Stimulated activated CD4-positive, alpha-beta T cell treated with anti-CD3 and anti-CD28 coated beads, Interleukin-12 subunit alpha, Interleukin-12 subunit beta, amount 100 ng/mL, for 4 hours (primary cell): ENCODE results near the gene MGAT1.
"Not testable (repeated sequence)": the region's sequence is repeated elsewhere in the genome, so short reads cannot be mapped to it uniquely, and the experiment has no call there.

ENCODE experiments used
- DNase-seq: peaks from one replicate; pipeline ENCODE4 v3.0.0-alpha.2; 2020

Gene MGAT1

GRCh38 chr5:180803181-180804128 lies 849 bp upstream of the MGAT1 start:
- DNase-seq: peak; percentile 70

- no peak for DNase-seq
Measured at GRCh38 chr5:180801596-180802324, 846 bp downstream of the MGAT1 start.

DNA sequence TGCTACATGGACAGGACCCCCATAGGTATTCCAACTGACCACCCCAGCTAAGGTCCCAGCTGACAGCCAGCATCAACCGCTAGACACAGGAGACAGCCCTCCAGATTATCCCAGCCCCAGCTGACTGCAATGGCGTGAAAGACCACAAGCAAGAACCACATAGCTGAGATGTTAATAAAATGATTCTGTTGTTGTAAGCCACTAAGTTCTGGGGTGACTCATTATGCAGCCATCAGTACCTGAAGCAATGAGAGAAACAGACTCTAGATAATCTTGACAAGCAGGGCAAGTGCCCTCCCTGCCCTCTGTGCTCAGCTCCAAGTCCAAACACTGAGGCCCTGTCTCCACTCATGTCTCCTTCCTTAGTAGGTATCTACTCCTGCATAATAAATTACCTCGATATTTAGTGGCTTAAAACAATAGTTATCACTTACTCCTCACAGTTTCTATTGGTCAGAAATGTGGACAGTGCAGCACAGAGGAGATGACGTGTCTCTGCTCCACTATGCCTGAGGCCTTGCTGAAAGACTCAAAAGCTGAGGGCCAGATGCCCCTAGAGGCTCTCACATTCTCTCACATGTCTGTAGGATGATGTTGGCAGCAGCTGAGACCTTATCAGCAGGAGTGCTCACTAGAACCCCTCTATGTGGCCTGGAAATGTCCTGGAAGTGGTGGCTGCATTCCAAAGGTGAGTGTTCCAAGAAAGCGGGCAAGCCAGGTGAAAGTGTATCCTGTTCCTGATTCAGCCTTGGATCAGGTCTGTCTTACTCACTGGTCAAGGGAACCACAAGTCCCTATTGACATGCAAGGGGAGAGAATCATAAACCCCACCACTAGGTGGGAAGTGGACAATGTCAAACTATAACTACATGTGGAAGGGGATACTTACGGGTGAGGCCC lies 2.5 kb downstream of the MGAT1 start:
- DNase-seq: no peak

DNA sequence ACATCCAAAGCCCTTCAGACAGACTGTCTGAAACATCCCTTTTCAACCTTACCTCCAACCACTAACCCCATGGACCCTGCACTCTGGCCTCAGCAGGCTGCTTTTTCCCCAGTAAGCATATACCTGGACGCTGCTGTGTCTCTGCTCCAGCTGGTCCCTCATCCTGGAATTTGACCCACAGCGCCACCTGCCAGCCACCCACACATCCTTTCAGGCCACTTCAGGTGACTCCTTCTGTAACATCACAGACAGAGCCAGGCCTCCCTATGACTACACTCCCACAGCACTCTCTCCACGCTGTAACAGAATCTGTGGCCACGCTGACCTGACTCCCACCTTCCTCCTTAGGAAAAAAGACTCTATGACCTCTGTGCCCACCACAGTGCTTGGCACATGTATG lies 3.4 kb downstream of the MGAT1 start:
- no peak for DNase-seq

DNA sequence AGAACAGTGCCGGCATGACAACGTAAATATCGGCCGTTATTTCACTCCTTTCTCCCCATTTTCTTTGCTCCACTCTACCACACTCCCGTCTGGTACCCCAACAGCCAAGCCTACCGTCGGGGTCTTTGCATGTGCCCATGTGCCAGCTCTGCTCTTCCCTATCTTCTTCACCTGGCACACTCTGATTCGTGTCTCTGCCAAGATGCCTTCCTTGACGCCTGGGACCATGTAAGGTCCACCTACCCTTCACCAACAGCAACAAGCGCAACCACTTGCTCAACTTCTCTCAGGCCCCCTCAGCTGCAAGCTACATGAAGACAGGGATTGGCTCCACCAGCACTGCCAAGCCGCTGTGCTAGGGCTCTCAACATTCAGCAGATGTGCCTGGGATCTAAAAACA lies 4.4 kb downstream of the MGAT1 start:
- no peak for DNase-seq

DNA sequence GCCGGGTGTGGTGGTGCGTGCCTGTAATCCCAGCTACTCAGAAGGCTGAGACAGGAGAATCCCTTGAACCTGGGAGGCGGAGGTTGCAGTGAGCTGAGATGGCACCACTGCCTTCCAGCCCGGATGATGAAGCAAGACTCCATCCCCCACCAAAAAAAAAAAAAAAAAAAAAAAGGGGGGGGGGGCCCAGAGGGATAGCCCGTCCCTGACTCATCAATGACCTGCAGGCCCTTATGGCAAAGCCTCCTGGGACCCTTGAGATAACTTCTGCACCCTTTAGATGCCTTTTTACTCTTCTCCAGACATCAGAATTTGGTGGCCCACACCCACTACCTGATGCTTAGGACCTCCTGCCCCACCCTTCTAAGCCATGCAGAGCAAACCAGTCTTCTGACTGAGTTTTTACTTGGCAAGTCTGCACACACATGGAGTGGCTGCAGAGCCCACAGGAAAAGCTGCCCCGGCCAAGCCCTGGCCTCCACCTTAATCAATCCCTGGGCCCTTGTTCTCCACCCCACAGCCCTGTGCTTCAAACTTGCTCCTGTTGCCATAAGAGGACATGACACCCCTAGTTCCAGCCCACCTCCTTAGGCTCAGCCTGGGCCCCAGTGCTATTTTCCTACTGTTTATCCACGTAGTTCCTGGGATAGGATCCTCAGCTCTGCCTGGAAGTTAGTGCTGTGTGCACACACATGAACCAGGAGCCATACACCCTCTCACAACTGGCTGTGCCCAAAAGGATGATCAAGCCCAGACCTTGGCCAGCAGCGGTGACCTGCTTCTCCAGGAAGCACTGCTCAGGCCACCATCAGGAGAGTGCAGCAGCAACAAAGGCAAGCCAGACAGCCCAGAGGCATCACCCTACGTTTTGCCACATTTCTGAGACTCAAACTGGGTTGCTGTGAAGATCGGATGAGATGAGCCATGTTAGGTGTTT lies 5.1 kb downstream of the MGAT1 start:
- no peak for DNase-seq

- no peak for DNase-seq
Measured at GRCh38 chr5:180795771-180796313, 6.8 kb downstream of the MGAT1 start.

DNA sequence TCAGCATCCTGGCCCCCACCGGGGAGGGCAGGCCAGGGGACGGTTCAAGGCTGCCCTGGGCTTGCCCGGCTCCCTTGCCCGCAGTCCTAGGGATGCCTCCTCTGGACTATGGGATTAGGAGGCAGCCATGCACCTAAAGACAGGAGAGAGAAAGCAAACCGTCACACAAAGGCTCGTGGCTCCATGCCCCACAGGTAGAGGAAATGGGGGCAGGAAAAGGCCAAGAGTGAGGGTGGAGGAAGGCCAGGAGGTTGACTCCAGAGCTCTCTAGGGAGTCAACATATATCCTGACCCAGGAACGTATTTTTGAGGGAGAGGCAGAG lies 9.7 kb downstream of the MGAT1 start:
- DNase-seq: no peak

GRCh38 chr5:180792287-180792964 lies 10.2 kb downstream of the MGAT1 start:
- DNase-seq: no peak

DNA sequence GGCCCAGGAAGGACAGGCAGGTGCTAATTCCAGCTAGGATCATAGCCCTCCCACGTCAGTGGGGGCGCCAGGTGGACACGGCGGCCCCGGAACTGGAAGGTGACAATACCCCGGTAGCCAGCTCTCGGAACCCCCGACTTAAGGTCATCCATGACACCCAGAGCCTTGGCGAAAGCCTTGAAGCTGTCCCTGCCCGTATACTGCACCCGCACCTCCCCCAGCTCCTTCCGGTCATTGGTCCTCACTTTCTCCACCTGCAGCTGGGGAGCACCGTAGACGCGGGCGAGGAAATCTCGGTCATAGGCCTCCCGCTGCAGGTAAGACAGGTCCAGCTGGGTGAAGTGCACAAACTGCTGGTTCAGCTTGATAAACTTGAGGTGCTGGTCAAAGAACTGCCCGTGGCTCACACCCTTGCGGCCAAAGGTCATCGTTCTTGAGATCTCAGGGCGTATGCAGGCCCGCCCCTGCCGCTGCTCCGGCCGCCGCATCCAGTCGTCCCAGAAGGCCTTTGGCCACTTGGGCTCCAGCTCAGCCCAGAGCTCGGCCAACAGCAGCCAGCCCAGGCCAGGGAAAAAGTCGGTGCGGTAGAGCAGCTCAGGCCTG lies 10.9 kb downstream of the MGAT1 start:
- DNase-seq: no peak

DNA sequence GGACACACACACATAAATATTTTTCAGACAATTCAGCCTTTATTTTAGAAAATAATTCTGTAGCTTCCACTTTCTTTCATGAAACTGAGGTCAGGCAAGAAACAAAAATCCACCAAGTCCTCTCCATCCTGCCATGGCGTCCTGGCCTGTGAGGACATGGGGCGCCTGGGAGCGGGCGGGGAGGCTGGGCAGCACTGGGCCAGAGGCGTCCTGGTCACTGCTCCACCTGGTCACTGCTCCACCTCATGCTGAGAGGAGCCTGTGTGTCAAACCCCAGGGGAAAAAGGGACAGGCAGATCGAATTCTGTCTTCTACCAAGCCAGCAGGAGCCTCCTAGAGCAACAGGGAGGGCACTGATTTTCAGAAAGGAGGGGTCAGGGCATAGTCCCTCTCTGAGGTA lies 12.1 kb downstream of the MGAT1 start:
- DNase-seq: no peak

DNA sequence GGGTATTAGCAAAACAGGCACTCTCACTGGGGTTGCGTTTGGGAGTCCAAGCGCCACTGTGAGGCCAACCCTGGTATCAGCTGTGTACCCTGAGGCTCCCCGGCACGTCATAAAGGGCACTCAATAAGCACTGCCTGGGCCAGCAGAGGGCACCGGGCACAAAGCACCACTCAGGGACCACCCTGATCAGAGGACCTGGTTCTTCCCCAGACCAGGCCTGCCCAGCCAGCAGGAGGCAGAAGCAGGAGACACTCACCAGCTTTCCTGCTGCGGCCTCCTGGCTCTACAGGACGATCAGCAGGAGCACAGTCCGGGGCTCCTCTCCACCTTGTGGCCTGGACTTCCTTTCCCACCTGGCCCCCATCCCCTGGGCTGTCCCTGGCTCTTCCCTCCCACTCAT lies 12.6 kb downstream of the MGAT1 start:
- DNase-seq: no peak

GRCh38 chr5:180788651-180789410 lies 13.8 kb downstream of the MGAT1 start:
- DNase-seq: not testable (repeated sequence)

- DNase-seq: no peak
Measured at GRCh38 chr5:180787711-180788431, 14.7 kb downstream of the MGAT1 start.

DNA sequence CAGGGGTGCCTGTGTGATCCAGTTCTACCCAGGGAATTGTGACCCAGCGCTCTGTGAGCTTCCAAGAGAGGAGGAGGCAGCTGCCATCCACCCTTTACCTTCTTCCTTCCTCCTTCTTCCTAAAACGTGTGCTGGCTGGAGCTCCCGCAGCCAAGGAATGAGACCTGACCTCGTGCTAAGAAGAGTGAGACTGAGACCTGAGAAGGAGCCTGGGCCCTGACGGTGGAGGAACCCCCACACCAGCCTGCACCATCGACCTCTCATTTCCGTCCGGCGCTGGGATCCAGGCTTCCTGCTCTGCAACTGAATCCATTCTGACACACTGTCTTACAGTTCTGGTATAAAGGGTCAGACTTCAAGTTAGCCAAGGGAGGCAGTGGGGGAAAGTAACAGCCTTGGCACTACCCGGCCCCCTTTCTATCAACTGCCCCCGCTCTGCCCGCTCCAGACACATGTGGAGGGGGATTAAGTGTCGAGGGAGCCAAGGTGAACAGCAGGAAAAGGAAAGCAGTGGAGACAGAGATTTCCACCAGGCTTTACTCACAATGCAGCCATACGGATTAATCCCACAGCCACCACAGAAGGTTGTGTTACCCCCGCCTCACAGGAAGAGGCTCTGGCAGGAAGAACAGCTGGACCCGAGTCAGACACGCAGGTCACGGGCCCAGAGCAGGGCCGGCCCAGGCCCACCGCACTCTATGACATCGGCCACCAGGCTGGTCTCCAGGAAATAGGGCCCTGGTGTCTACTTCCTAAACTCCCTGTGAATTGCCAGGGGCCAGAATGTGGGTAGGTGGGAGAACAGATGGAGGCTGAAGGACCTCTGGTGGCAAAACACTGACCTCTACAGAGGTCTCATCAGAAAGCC lies 15.8 kb downstream of the MGAT1 start:
- DNase-seq: no peak

GRCh38 chr5:180785794-180786221 lies 16.8 kb downstream of the MGAT1 start:
- DNase-seq: no peak

DNA sequence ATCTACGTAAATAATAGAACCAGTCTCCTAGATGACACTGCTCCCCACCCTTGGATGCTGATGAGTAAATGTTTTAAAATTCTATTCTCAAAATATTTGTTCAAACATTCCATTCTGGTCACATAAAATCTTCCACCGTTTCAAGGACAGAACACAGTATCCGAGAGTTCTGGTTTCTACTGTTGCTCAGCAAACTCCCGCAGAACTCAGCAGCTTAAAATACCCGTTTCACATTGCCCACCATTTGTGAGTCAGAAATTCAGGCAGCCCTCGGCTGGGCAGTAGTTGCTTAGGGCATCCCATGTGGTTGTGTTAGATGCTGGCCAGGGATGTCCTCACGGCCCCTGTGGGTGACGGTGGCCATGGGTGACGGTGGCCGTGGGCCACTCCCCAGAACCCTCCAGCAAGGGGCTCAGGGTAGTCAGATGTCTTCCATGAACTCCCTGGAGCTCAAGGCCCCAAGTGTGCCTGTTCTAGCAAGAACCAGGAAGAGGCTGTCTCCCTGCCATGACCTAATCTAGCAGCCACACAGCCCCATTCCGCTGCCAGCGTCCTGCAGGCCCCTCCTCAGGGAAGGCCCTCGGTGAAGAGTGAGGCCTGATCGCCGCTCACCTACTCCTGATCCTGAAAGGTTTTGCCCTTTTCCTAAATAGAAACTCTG lies 17.4 kb downstream of the MGAT1 start:
- DNase-seq: no peak
